Measurements from ENCODE around the gene ARL10.

- no peak for TF ChIP-seq CTCF (IDR thresholded peaks at IDR 0.05; ENCODE audit: borderline replicate concordance, extremely low read depth, low read length, poor library complexity, severe bottlenecking)
- no peak for TF ChIP-seq EZH2 (IDR thresholded peaks at IDR 0.05; ENCODE audit: borderline replicate concordance, low read depth, low read length, severe bottlenecking)
Observed at GRCh38 chr5:176407456-176408251, 42.4 kb downstream of the ARL10 start.

Measured in DND-41 (cell line).